Measurements from ENCODE around the gene ARHGAP21. TPM values are rescaled to one million over a fixed set of nuclear protein-coding genes. Genes with fewer than 3 reads are reported as not detected.

Gene ARHGAP21
- total RNA-seq, 1 experiment from 2014 or later = 45.8 TPM

- Histone ChIP-seq H3K4me3 (ENCODE audit: low read depth in 2 of 2, low read length in 2 of 2) (no peak overlapping the region), H3K36me3 (ENCODE audit: control insufficient read depth, insufficient read depth, low read length) (no peaks in the 10 kb centered on the region), H3K27ac (ENCODE audit: low read length) (no peak overlapping the region), H3K4me1 (ENCODE audit: control insufficient read depth, insufficient read depth, low read length) (peaks cover 13% of the 10 kb centered on the region), H3K27me3 (ENCODE audit: control insufficient read depth, insufficient read depth, low read length) (no peaks in the 10 kb centered on the region), H3K9me3 (ENCODE audit: control insufficient read depth, insufficient read depth, low read depth, low read length) (no peaks in the 10 kb centered on the region)
- in situ Hi-C loops (cut with HindIII; ENCODE audit: low pct_unique_long_range_greater_than_20kb, low sequenced_read_pairs) (no loop called here), intact Hi-C loops (cut with micrococcal nuclease; ENCODE audit: unreplicated experiment) (no loop called here)
- no peak for TF ChIP-seq CTCF (IDR thresholded peaks at IDR 0.05)
- TF ChIP-seq REST (IDR thresholded peaks at IDR 0.05; ENCODE audit: insufficient read depth in 1 of 2, low read depth in 2 of 2, low read length in 1 of 2) = no peak
- no peak for TF ChIP-seq TCF7L2 (IDR thresholded peaks at IDR 0.05; ENCODE audit: low read depth, low read length)
- no peak for TF ChIP-seq POLR2AphosphoS5 (IDR thresholded peaks at IDR 0.05; ENCODE audit: low read depth, low read length)
- TF ChIP-seq SIN3A (IDR thresholded peaks at IDR 0.05; ENCODE audit: borderline replicate concordance, insufficient read depth, low read depth, low read length) = no peak
- POLR2A ChIA-PET = no interaction called here
- DNase-seq (ENCODE audit: low read depth, low spot score) (no peak), ATAC-seq (no peak)
- CTCF ChIA-PET = no interaction called here
- no TSS peak for BruUV-seq (replicated peaks)
Observed at GRCh38 chr10:24707445-24707844, 16.2 kb downstream of the ARHGAP21 start.

- POLR2A ChIA-PET = no interaction called here
- intact Hi-C loops (cut with micrococcal nuclease; ENCODE audit: unreplicated experiment) = no loop called here
Observed at GRCh38 chr10:24706479-24707118, 17.1 kb downstream of the ARHGAP21 start.

More at GRCh38 chr10:24706479-24707118, 17.1 kb downstream of the ARHGAP21 start:
- CTCF ChIA-PET = no interaction called here
- Histone ChIP-seq H3K36me3 (ENCODE audit: control insufficient read depth, insufficient read depth, low read length) (no peaks in the 10 kb centered on the region), H3K9me3 (ENCODE audit: control insufficient read depth, insufficient read depth, low read depth, low read length) (no peaks in the 10 kb centered on the region), H3K27ac (ENCODE audit: low read length) (no peak overlapping the region), H3K4me3 (ENCODE audit: low read depth in 2 of 2, low read length in 2 of 2) (no peak overlapping the region), H3K27me3 (ENCODE audit: control insufficient read depth, insufficient read depth, low read length) (no peaks in the 10 kb centered on the region), H3K4me1 (ENCODE audit: control insufficient read depth, insufficient read depth, low read length) (peaks cover 13% of the 10 kb centered on the region)
- in situ Hi-C loops (cut with HindIII; ENCODE audit: low pct_unique_long_range_greater_than_20kb, low sequenced_read_pairs) = no loop called here
- ATAC-seq (peak; percentile 66; the same call in 1 of the 2 replicates), DNase-seq (ENCODE audit: low read depth, low spot score) (no peak)
- TF ChIP-seq SIN3A (IDR thresholded peaks at IDR 0.05; ENCODE audit: borderline replicate concordance, insufficient read depth, low read depth, low read length) (no peak), CTCF (IDR thresholded peaks at IDR 0.05) (no peak), POLR2AphosphoS5 (IDR thresholded peaks at IDR 0.05; ENCODE audit: low read depth, low read length) (no peak)
- no TSS peak for BruUV-seq (replicated peaks)
